Measurements from ENCODE around the gene SSMEM1. TPM values are rescaled to one million over a fixed set of nuclear protein-coding genes. Genes with fewer than 3 reads are reported as not detected.

Gene SSMEM1
- total RNA-seq, 4 donors from 2014 or later: not detected

DNA sequence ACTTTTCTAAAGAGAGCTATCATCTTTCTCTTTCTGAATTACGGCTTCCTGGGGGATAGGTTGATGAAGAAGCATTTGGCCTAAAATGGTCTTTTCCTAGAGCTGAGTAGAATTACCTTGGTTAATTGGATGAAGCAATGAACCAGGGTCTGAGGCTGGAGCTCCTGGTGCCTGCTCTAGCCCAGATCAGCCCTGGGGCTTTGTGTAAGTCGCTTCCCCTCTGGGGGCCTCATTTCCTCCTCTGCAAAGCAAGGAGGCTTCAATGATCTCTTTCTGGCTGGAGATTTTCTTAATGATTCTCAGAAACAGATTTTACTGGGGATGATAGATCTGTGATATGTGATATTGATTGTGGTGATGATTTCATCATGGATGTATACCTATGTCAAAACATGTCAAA is 55.5 kb downstream of the SSMEM1 start:
- no peak overlapping the region for H3K27ac ChIP-seq
- H3K9me3 ChIP-seq: peaks cover 0 to 3% (median 0%) of the 10 kb centered on the region in 3 donors
- no peaks in the 10 kb centered on the region for H3K36me3 ChIP-seq
- peaks cover 0 to under 1% (median 0%) of the 10 kb centered on the region in 3 donors for H3K27me3 ChIP-seq
- TF ChIP-seq POLR2A (IDR thresholded peaks at IDR 0.05): no peak
- TF ChIP-seq, protein P1, sequence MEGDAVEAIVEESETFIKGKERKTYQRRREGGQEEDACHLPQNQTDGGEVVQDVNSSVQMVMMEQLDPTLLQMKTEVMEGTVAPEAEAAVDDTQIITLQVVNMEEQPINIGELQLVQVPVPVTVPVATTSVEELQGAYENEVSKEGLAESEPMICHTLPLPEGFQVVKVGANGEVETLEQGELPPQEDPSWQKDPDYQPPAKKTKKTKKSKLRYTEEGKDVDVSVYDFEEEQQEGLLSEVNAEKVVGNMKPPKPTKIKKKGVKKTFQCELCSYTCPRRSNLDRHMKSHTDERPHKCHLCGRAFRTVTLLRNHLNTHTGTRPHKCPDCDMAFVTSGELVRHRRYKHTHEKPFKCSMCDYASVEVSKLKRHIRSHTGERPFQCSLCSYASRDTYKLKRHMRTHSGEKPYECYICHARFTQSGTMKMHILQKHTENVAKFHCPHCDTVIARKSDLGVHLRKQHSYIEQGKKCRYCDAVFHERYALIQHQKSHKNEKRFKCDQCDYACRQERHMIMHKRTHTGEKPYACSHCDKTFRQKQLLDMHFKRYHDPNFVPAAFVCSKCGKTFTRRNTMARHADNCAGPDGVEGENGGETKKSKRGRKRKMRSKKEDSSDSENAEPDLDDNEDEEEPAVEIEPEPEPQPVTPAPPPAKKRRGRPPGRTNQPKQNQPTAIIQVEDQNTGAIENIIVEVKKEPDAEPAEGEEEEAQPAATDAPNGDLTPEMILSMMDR (IDR thresholded peaks at IDR 0.05 in 4 of 5, conservative IDR thresholded peaks at IDR 0.05 in 1 of 5): no peak
- in situ Hi-C loops (cut with MboI; ENCODE audit: low sequenced_read_pairs in 4 of 4) (no loop called here), intact Hi-C loops (cut with DNase I; ENCODE audit: low total_unique reads) (no loop called here)
- H3K4me3 ChIP-seq: no peak overlapping the region
- no peaks in the 10 kb centered on the region for H3K4me1 ChIP-seq
- ATAC-seq (no peak), DNase-seq (no peak)

Other genes with a start within 250 kb of the SSMEM1 start
- gene ZC3HC1, start 156.5 kb upstream of the SSMEM1 start, total RNA-seq: 10 to 100 TPM; 27.0 to 32.8 (median 28.4) TPM
- 10 to 100 TPM; 27.6 to 46.0 (median 34.5) TPM for gene KLHDC10, start 137.3 kb upstream of the SSMEM1 start, total RNA-seq
- 10 to 100 TPM in 2 of 4 donors, 1 to 10 TPM in 2; 5.4 to 14.0 (median 9.9) TPM for gene TMEM209, start 2.5 kb upstream of the SSMEM1 start, total RNA-seq
- not detected for gene CPA2, start 59.0 kb downstream of the SSMEM1 start, total RNA-seq
- not detected for gene CPA4, start 85.3 kb downstream of the SSMEM1 start, total RNA-seq
- not detected for gene CPA5, start 137.0 kb downstream of the SSMEM1 start, total RNA-seq
- gene CPA1, start 172.6 kb downstream of the SSMEM1 start, total RNA-seq: not detected
- 1 to 10 TPM; 1.8 to 6.2 (median 1.9) TPM for gene CEP41, start 233.2 kb downstream of the SSMEM1 start, total RNA-seq

Measured in gastrocnemius medialis (tissue), 4 donors.